Suppressor macrophage treated with lipopolysaccharide for 1 hour (primary cell): ENCODE measurements around the gene LATS2.
"Not testable (repeated sequence)": the region's sequence is repeated elsewhere in the genome, so short reads cannot be mapped to it uniquely, and the experiment has no call there.

Source experiments
- DNase-seq, 3 donors: peaks; one replicate each; pipeline ENCODE4 v3.0.0-alpha.2; 2020 to 2022

Gene LATS2

DNA sequence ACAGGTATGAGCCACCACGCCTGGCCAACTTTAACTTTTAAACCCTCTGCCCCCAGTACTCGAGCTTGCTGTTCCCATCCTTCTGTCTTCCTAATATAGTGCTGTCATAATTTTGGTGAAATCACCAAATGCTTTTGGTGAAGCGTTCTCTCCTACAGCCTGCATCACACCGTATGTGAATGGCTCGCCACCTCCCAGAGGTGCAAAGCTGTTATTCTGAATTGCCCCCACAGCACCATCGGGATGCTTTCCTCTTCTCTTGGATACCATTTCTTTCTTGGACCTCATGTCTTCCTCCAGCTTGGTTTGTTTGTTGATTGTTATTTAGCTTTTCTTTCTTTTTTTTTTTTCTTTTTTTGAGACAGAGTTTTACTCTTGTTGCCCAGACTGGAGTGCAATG, 105.9 kb downstream of the LATS2 start:
- no peak for DNase-seq

GRCh38 chr13:20953245-20953931, 108.0 kb downstream of the LATS2 start:
- no peak for DNase-seq

GRCh38 chr13:20952838-20953237, 108.5 kb downstream of the LATS2 start:
- no peak for DNase-seq

GRCh38 chr13:20948001-20948400, 113.4 kb downstream of the LATS2 start:
- not testable (repeated sequence) for DNase-seq

DNA sequence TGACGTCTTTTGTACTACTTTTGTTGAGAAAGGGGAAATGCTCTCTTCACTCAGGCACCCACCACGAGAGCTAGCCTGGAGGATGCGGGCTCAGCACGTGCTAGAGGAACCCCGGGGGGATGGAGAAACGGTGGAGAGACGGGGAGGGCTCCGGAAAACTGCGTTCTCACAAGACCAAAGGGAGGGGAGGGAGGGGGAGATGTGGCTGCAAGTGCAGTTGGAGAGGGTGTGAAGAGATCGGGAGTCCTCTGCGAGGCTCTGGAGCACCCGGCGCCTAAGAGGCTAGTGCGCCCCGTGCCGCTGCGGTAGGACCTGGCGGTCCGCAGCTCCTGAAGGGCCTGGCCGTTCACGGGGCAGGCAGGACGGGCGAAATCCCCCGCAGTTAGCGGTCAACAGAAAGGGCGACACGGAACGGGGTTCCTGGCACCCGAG, 115.4 kb downstream of the LATS2 start:
- peak; percentile 33 to 50 (median 43) for DNase-seq

- no peak for DNase-seq
These were observed 118.3 kb downstream of the LATS2 start for GRCh38 chr13:20942938-20943559.

DNA sequence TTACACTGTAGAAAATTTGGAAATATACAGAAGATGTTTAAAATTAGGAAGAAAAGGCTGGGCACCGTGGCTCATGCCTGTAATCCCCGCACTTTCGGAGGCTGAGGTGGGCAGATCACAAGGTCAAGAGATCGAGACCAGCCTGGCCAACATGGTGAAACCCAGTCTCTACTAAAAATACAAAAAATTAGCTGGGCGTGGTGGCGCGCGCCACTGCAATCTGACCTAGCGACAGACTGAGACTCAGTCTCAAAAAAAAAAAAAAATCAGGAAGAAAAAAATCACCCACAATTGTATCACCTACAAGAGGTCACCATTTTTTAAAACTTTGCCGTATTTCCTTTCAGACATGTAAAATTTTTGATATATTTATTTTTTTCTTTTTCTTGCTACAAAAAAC, 120.9 kb downstream of the LATS2 start:
- DNase-seq, result not testable (repeated sequence)

GRCh38 chr13:20940083-20940482, 121.3 kb downstream of the LATS2 start:
- DNase-seq, result no peak

DNA sequence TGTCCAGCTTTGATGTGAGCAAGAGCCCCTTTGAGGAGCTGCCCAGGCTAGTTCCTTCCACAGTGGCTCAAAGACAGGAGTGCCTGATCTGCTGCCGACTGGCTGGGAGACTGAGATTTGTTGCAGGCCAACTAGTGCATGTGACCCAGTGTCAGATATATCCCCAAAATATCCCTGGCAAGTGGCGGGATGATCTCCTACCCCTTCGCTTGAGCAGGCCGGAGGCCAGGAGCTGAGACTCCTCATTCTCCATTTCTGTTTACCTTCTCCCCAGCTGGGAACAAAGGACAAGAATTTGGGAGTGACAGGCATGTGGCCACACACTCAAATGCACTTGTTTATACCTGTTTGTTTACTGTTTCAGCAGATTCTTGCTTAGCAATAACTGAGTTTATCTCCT, 121.7 kb downstream of the LATS2 start:
- no peak for DNase-seq

DNA sequence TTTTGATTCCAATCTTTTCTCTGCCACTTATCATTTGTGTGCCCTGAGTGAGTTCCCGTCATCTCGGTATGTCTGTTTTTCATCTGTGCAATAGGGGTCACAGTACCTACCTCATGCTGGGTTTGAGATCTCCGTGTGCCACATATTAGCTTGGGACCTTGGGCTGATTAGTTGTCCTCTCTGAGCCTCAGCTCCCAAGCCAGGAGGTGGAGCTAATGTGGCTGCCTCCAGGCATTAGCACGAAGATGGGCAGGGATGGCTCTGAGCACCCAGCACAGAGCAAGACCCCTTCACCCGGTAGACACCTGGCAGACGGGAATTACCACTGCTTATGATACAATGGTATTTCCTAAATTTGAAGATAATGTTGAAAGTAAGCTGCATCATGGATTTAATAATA, 123.1 kb downstream of the LATS2 start:
- no peak for DNase-seq

GRCh38 chr13:20927596-20928257, 133.7 kb downstream of the LATS2 start:
- no peak for DNase-seq

GRCh38 chr13:20925395-20925790, 136.0 kb downstream of the LATS2 start:
- DNase-seq, result not testable (repeated sequence)

DNA sequence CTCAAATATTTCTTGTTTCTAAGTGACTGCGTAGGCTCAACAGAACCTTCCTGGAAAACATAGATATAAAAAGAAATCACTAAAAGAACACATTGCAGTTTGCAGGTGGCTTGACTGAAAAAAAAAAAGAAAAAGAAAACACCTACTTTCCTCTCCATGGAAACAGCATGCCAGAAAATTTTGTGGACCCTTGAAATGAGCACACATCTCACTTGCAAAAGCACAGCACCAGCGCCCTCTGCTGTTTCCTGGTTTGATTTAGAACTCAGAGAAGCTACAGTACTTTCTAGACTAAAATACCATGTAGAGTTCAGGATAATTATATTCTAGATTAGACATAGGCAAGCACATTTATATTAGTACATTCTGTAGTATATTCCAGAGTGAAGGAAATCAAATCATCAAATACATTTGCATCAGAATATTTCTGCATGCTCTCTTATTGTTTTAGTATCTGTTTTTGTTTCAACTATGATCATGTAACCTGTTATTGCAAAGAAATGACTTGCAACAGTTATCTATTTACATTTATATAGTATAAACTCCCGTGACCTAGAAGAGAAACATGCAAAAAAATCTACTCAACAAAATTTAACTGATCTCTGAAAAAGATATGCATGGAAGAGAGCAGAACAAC, 136.5 kb downstream of the LATS2 start:
- peak; percentile 77 to 89 (median 84) for DNase-seq

GRCh38 chr13:20923272-20923671, 138.1 kb downstream of the LATS2 start:
- no peak for DNase-seq
